HG03469 (cell line): ENCODE results near the gene KCTD10.
"Not testable (repeated sequence)": the region's sequence is repeated elsewhere in the genome, so short reads cannot be mapped to it uniquely, and the experiment has no call there.

Experiments
- ATAC-seq: cut with Tn5 transposase; IDR thresholded peaks from one replicate; pipeline ENCODE4 v1.9.1; 2021; ENCODE audit warnings: mild to moderate bottlenecking, moderate library complexity, moderate number of reproducible peaks; ENCODE audit not compliant: unreplicated experiment

Gene KCTD10

GRCh38 chr12:109423392-109423791 lies 53.7 kb downstream of the KCTD10 start:
- ATAC-seq, result no peak

GRCh38 chr12:109422251-109422650 lies 54.8 kb downstream of the KCTD10 start:
- no peak for ATAC-seq

DNA sequence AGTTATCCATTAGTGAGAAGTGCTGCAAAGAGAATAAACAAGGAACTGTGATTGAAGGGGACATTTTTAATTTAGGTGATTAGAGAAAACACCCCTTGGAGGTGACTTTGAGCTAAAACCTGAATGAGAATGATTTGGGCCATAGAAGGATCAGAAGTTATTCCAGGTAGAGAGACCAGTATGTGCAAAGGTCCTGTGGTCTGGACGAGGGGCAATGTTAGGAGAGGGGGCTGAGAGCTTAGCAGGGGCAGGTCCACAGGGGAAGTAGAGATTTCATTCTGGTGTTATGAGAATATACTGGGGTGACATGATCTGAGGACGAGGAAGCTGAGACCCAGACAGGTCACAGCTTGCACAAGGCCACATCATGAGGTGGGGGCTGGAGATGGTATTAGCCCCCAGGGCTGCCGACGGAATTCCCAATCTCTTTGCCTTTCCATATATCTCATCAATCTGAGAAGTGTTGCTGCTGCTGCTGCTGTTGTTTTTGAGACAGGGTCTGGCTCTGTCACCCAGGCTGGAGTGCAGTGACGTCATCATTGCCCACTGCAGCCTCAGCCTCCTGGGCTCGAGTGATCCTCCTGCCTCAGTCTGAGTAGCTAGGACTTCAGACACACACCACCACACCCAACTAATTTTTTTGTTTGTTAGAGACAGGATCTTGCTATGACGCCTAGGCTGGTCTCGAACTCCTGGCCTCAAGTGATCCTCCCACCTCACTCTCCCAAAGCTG lies 55.6 kb downstream of the KCTD10 start:
- no peak for ATAC-seq

GRCh38 chr12:109418848-109419480 lies 58.1 kb downstream of the KCTD10 start:
- no peak for ATAC-seq

DNA sequence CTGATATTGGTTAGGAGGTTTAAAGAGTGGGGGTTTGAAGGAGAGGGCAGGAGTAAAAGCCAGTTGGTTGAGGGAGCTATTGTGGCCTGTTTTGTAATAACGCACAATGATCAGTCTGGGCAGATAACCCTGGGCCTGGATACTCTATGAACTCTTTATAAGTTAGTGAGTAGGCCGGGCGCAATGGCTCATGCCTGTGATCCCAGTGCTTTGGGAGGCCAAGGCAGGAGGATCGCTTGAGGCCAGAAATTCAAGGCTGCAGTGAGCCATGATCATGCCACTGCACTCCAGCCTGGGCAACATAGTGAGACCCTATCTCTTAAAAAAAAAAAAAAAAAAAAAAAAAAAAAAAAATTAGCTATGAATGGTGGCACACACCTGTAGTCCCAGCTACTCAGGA lies 71.0 kb downstream of the KCTD10 start:
- not testable (repeated sequence) for ATAC-seq

DNA sequence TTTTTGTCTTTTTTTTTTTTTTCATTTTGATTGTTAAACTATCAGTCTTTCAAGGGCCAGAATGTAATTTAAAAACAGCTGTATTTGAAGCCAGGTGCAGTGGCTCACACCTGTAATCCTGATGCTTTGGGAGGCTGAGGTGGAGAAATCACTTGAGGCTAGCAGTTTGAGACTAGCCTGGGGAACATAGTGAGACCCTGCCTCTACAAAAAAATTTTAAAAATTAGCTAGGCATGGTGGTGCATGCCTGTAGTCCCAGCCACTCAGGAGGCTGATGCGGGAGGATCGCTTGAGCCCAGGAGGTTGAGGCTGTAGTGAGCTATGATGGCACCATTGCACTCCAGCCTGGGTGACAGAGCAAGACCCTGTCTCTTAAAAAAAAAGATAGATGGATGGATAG lies 72.3 kb downstream of the KCTD10 start:
- not testable (repeated sequence) for ATAC-seq
